IMR-90 (cell line): Measurements from ENCODE around the gene WDR70. TPM values are rescaled to one million over a fixed set of nuclear protein-coding genes. Genes with fewer than 3 reads are reported as not detected.
"Not testable (repeated sequence)": the region's sequence is repeated elsewhere in the genome, so short reads cannot be mapped to it uniquely, and the experiment has no call there.

ENCODE experiments used
- ATAC-seq: fragments of 200-7000 bp; cut with Tn5 transposase; 2 replicates; pipeline ENCODE4 v1.9.1; 2020; ENCODE audit warnings: low read depth, mild to moderate bottlenecking, moderate library complexity
- BruUV-seq: library from RNA; stranded (reverse); fragments of 400-500 nt; replicated peaks from 2 replicates; lab custom pipeline; 2021; lab: Mats Ljungman, UMichigan
- CTCF ChIA-PET: fragments of 300-600 bp; formaldehyde crosslinking; extraction: SDS; loops from one replicate; lab custom pipeline; 2021; ENCODE audit warnings: antibody characterized with exemption; lab: Yijun Ruan, JAX
- POLR2A ChIA-PET: fragments of 300-600 bp; sonication (Branson Sonifier 250); formaldehyde crosslinking; loops from one replicate; lab custom pipeline; 2022; ENCODE audit warnings: antibody characterized with exemption; ENCODE audit not compliant: unreplicated experiment; lab: Charles Lee
- DNase-seq: peaks from one replicate; pipeline ENCODE4 v3.0.0; 2013
- H2AFZ ChIP-seq: replicated peaks from 2 replicates; pipeline ENCODE3; 2013; ENCODE audit warnings: low read length, mild to moderate bottlenecking; ENCODE audit not compliant: poor library complexity
- H2AK5ac ChIP-seq: 2 replicates; pipeline ENCODE4 v1.6.1; 2013; ENCODE audit warnings: low read depth, low read length, inconsistent platforms
- H2AK9ac ChIP-seq: replicated peaks from 2 replicates; pipeline ENCODE3; 2013; ENCODE audit warnings: mild to moderate bottlenecking, low read depth, low read length, moderate library complexity; ENCODE audit not compliant: poor library complexity
- H2BK120ac ChIP-seq: 2 replicates; pipeline ENCODE4 v1.6.1; 2013; ENCODE audit warnings: low read depth, low read length, inconsistent platforms
- H2BK15ac ChIP-seq: 3 replicates; pipeline ENCODE4 v1.6.1; 2013; ENCODE audit warnings: low read depth, low read length, inconsistent platforms
- H2BK20ac ChIP-seq: 2 replicates; pipeline ENCODE4 v1.6.1; 2013; ENCODE audit warnings: low read depth, mild to moderate bottlenecking, inconsistent platforms, low read length, moderate library complexity
- H2BK5ac ChIP-seq: 2 replicates; pipeline ENCODE4 v1.6.1; 2013; ENCODE audit warnings: mild to moderate bottlenecking, low read depth, low read length, inconsistent platforms; ENCODE audit not compliant: poor library complexity, severe bottlenecking
- H3K14ac ChIP-seq: replicated peaks from 2 replicates; pipeline ENCODE4 v1.6.1; 2013; ENCODE audit warnings: low read depth, low read length, inconsistent platforms
- H3K18ac ChIP-seq: 2 replicates; pipeline ENCODE4 v1.6.1; 2013; ENCODE audit warnings: low read depth, low read length, control low read depth
- H3K23ac ChIP-seq: 2 replicates; pipeline ENCODE4 v1.6.1; 2013; ENCODE audit warnings: low read depth, low read length, inconsistent platforms
- H3K27ac ChIP-seq: 2 replicates; pipeline ENCODE4 v1.5.1; 2013; ENCODE audit warnings: mild to moderate bottlenecking, control low read depth, low read length; ENCODE audit not compliant: insufficient read depth
- H3K27me3 ChIP-seq: 2 replicates; pipeline ENCODE4 v1.6.1; 2013; ENCODE audit warnings: low read length; ENCODE audit not compliant: control insufficient read depth, insufficient read depth
- H3K36me3 ChIP-seq: 2 replicates; pipeline ENCODE4 v1.6.1; 2013; ENCODE audit warnings: low read length, mixed read lengths; ENCODE audit not compliant: control insufficient read depth, insufficient read depth
- H3K4ac ChIP-seq: 2 replicates; pipeline ENCODE4 v1.6.1; 2013; ENCODE audit warnings: low read depth, low read length, inconsistent platforms
- H3K4me1 ChIP-seq: 2 replicates; pipeline ENCODE4 v1.6.1; 2013; ENCODE audit warnings: low read length, mixed read lengths; ENCODE audit not compliant: control insufficient read depth, insufficient read depth
- H3K4me2 ChIP-seq: 2 replicates; pipeline ENCODE4 v1.6.1; 2013; ENCODE audit warnings: low read depth, mild to moderate bottlenecking, control low read depth, low read length, moderate library complexity
- H3K4me3 ChIP-seq: 2 replicates; pipeline ENCODE4 v1.5.1; 2013; ENCODE audit warnings: low read depth, mild to moderate bottlenecking, control low read depth, low read length, moderate library complexity; ENCODE audit not compliant: insufficient read depth
- H3K56ac ChIP-seq: 2 replicates; pipeline ENCODE4 v1.6.1; 2013; ENCODE audit warnings: low read length, inconsistent platforms; ENCODE audit not compliant: insufficient read depth; ENCODE audit errors: extremely low read depth
- H3K79me1 ChIP-seq, 2 experiments: 2 replicates each; pipeline ENCODE4 v1.6.1; 2013; ENCODE audit warnings: low read length in 2 of 2, inconsistent platforms in 1 of 2, low read depth in 1 of 2
- H3K9ac ChIP-seq: 2 replicates; pipeline ENCODE4 v1.6.1; 2013; ENCODE audit warnings: low read depth, low read length, control low read depth
- H3K9me1 ChIP-seq: 2 replicates; pipeline ENCODE4 v1.6.1; 2013; ENCODE audit warnings: low read length, inconsistent platforms; ENCODE audit not compliant: insufficient read depth
- H3K9me3 ChIP-seq: 2 replicates; pipeline ENCODE4 v1.6.1; 2013; ENCODE audit warnings: low read length; ENCODE audit not compliant: control insufficient read depth, insufficient read depth
- H4K20me1 ChIP-seq: 2 replicates; pipeline ENCODE4 v1.6.1; 2013; ENCODE audit warnings: low read length, inconsistent platforms; ENCODE audit not compliant: insufficient read depth
- H4K5ac ChIP-seq: 2 replicates; pipeline ENCODE4 v1.6.1; 2013; ENCODE audit warnings: mild to moderate bottlenecking, low read depth, low read length, control low read depth
- H4K8ac ChIP-seq, 2 experiments: 2 replicates each; pipeline ENCODE4 v1.6.1; 2013; ENCODE audit warnings: low read depth in 2 of 2, low read length in 2 of 2, control low read depth in 1 of 2, inconsistent platforms in 1 of 2
- H4K91ac ChIP-seq: 2 replicates; pipeline ENCODE4 v1.6.1; 2013; ENCODE audit warnings: low read depth, low read length, inconsistent platforms; ENCODE audit not compliant: insufficient read depth
- WGBS, 2 experiments: methylation state at CpG; one replicate each; pipeline versions ENCODE4 v1.1.5 to v1.1.7; 2013; ENCODE audit warnings: missing lambda C conversion rate in 2 of 2; ENCODE audit not compliant: insufficient read length in 1 of 2; ENCODE audit errors: extremely low coverage in 2 of 2; 5-methylcytosine and 5-hydroxymethylcytosine counted together
- dilution Hi-C: fragments of 300-500 bp; cut with HindIII; formaldehyde crosslinking; loops from one replicate; pipeline ENCODE4 v1.14.3; 2018; ENCODE audit warnings: low sequenced_read_pairs; ENCODE audit not compliant: unreplicated experiment
- in situ Hi-C: fragments of 300-500 bp; cut with MboI; formaldehyde crosslinking; loops from 3 replicates; pipeline ENCODE4 v1.14.3; 2019; ENCODE audit warnings: low sequenced_read_pairs, inconsistent platforms, mixed read lengths
- intact Hi-C: fragments of 100-400 bp; cut with micrococcal nuclease; formaldehyde crosslinking; loops from 2 replicates; pipeline ENCODE4 v1.10.0; 2022
- polyA plus RNA-seq, 3 experiments: library from polyadenylated mRNA; depleted of rRNA; stranded (reverse); fragments of >200 nt; gene quantifications; 2 replicates each; pipeline ENCODE4 v1.2.3, GENCODE V29; 2012; ENCODE audit warnings: low replicate concordance in 1 of 3
- total RNA-seq: library from RNA; depleted of rRNA; stranded (reverse); fragments of >200 nt; gene quantifications from 2 replicates; pipeline ENCODE4 v1.2.3, GENCODE V29; 2012

The WDR70 gene
- total and polyA plus RNA-seq, 2 of the 4 experiments (the other 2 are of a cell fraction), result 16.7 to 29.9 TPM

DNA sequence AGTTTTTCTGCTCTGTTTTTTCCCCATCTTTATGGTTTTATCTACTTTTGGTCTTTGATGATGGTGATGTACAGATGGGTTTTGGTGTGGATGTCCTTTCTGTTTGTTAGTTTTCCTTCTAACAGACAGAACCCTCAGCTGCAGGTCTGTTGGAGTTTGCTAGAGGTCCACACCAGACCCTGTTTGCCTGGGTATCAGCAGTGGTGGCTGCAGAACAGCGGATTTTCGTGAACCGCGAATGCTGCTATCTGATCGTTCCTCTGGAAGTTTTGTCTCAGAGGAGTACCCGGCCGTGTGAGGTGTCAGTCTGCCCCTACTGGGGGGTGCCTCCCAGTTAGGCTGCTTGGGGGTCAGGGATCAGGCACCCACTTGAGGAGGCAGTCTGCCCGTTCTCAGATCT lies 300.2 kb downstream of the WDR70 start:
- intact Hi-C loops, BruUV-seq: not testable (repeated sequence)

DNA sequence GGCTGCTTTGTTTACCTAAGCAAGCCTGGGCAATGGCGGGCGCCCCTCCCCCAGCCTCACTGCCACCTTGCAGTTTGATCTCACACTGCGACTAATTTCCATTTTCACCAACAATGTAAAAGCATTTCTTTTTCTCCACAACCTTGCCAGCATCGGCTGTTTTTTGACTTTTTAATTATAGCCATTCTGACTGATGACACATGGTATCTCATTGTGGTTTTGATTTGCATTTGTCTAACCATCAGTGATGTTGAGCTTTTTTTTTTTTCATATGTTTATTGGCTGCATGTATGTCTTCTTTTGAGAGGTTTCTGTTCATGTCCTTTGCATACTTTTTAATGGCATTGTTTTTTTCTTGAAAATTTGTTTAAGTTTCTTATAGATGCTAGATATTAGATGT lies 300.8 kb downstream of the WDR70 start:
- H2BK20ac ChIP-seq, H4K8ac ChIP-seq, H3K56ac ChIP-seq, H3K27me3 ChIP-seq, H3K23ac ChIP-seq, H4K20me1 ChIP-seq, H3K18ac ChIP-seq, H3K4me3 ChIP-seq, H2AFZ ChIP-seq, in situ Hi-C loops, H2BK120ac ChIP-seq, intact Hi-C loops, H3K27ac ChIP-seq, H3K14ac ChIP-seq, ATAC-seq, H2AK5ac ChIP-seq, H2AK9ac ChIP-seq, H2BK15ac ChIP-seq, H3K4me2 ChIP-seq, H3K4ac ChIP-seq, dilution Hi-C loops, H3K36me3 ChIP-seq, CTCF ChIA-PET, H3K9me1 ChIP-seq, H3K4me1 ChIP-seq, H2BK5ac ChIP-seq, BruUV-seq, H3K9ac ChIP-seq, H3K9me3 ChIP-seq, POLR2A ChIA-PET, H3K79me1 ChIP-seq, H4K91ac ChIP-seq, H4K5ac ChIP-seq, DNase-seq: not testable (repeated sequence)
- no CpG with 5 or more reads among the region's 4 CpGs for WGBS, 2 experiments

More for the DNA sequence above, 300.2 kb downstream of the WDR70 start:
- in situ Hi-C loops, H2BK5ac ChIP-seq, H3K27me3 ChIP-seq, H2BK15ac ChIP-seq, H3K4me3 ChIP-seq, H3K9me3 ChIP-seq, H3K36me3 ChIP-seq, H3K27ac ChIP-seq, H3K4ac ChIP-seq, H2AK9ac ChIP-seq, H4K20me1 ChIP-seq, DNase-seq, H2AFZ ChIP-seq, ATAC-seq, H3K9me1 ChIP-seq, H3K4me1 ChIP-seq, H3K18ac ChIP-seq, H3K79me1 ChIP-seq, H4K8ac ChIP-seq, H4K91ac ChIP-seq, H3K23ac ChIP-seq, H2BK20ac ChIP-seq, H3K9ac ChIP-seq, H4K5ac ChIP-seq, H2AK5ac ChIP-seq, H2BK120ac ChIP-seq, dilution Hi-C loops, CTCF ChIA-PET, H3K14ac ChIP-seq, H3K4me2 ChIP-seq, POLR2A ChIA-PET, H3K56ac ChIP-seq: not testable (repeated sequence)
- WGBS, 2 experiments, result no CpG with 5 or more reads among the region's 8 CpGs
